Breast epithelium (tissue), 3 donors: ENCODE results near the gene NECAP2.
"Not testable (repeated sequence)": the region's sequence is repeated elsewhere in the genome, so short reads cannot be mapped to it uniquely, and the experiment has no call there.

Source experiments
- POLR2A ChIP-seq: fragments of 450-650 bp; IDR thresholded peaks from one replicate; pipeline ENCODE4 v1.6.1; 2016; ENCODE audit warnings: antibody characterized with exemption, mild to moderate bottlenecking, moderate library complexity
- TF ChIP-seq, protein P1 (sequence below), 3 donors: fragments of 450-650 bp; IDR thresholded peaks; one replicate each; pipeline ENCODE4 v1.5.1; 2016 to 2017; ENCODE audit warnings: antibody characterized with exemption in 3 of 3, mild to moderate bottlenecking in 3 of 3, moderate library complexity in 3 of 3

GRCh38 chr1:16493731-16494130 is 53.2 kb downstream of the NECAP2 start:
- TF ChIP-seq, protein P1, sequence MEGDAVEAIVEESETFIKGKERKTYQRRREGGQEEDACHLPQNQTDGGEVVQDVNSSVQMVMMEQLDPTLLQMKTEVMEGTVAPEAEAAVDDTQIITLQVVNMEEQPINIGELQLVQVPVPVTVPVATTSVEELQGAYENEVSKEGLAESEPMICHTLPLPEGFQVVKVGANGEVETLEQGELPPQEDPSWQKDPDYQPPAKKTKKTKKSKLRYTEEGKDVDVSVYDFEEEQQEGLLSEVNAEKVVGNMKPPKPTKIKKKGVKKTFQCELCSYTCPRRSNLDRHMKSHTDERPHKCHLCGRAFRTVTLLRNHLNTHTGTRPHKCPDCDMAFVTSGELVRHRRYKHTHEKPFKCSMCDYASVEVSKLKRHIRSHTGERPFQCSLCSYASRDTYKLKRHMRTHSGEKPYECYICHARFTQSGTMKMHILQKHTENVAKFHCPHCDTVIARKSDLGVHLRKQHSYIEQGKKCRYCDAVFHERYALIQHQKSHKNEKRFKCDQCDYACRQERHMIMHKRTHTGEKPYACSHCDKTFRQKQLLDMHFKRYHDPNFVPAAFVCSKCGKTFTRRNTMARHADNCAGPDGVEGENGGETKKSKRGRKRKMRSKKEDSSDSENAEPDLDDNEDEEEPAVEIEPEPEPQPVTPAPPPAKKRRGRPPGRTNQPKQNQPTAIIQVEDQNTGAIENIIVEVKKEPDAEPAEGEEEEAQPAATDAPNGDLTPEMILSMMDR (IDR thresholded peaks at IDR 0.05) = not testable (repeated sequence)
- not testable (repeated sequence) for TF ChIP-seq POLR2A
